AG08396 (cell line): ENCODE results near the gene OR5AC2.

Experiments
- DNase-seq: peaks from one replicate; pipeline ENCODE4 v3.0.0; 2012; ENCODE audit warnings: low spot score, mixed read lengths

The OR5AC2 gene, protein sequence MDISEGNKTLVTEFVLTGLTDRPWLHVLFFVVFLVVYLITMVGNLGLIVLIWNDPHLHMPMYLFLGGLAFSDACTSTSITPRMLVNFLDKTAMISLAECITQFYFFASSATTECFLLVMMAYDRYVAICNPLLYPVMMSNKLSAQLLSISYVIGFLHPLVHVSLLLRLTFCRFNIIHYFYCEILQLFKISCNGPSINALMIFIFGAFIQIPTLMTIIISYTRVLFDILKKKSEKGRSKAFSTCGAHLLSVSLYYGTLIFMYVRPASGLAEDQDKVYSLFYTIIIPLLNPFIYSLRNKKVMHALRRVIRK

DNA sequence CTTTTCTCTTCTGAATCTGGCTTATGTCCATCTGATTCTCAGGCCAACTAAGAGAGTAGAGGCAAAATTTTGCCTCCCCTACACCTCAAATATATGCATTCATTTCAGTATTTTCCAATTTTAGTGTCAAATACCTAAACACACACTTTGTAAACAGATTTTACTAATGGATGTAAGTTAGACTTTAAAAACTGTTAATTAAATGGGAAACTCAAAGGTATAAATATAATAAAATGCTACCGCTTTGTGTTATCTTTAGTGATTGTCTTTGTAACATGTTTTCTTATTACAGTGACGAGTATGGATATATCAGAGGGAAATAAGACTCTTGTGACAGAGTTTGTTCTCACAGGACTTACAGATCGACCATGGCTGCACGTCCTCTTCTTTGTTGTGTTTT, at the start of gene OR5AC2:
OR5AC2 (plus strand) TSS at position 301 of the 400 bp plus-strand sequence; CDS start at position 301, 0 bp downstream.
- no peak for DNase-seq

- no peak for DNase-seq
Observed at GRCh38 chr3:98038286-98038685, 48.7 kb upstream of the OR5AC2 start.

DNA sequence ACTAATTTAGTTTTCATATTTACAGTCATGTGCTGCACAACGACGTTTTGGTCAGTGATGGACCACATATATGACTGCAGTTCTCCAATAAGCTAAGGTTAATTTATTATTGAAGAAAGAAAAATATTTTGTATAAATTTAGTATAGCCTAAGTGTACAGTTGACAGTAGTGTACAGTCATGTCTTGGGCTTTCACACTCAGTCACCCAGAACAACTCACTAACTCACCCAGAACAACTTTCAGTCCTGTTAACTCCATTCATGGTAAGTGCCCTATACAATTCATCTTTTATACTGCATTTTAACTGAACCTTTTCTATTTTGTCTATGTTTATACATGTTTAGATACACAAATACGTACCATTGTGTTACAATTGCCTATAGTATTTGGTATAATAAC, 48.1 kb upstream of the OR5AC2 start:
- DNase-seq, result no peak

- peak; percentile 63 for DNase-seq
Observed at GRCh38 chr3:98039322-98040024, 47.5 kb upstream of the OR5AC2 start.

GRCh38 chr3:98041350-98041749, 45.6 kb upstream of the OR5AC2 start:
- DNase-seq, result no peak

GRCh38 chr3:98048586-98048985, 38.4 kb upstream of the OR5AC2 start:
- no peak for DNase-seq

GRCh38 chr3:98049271-98049670, 37.7 kb upstream of the OR5AC2 start:
- DNase-seq, result no peak

- DNase-seq, result no peak
Observed at GRCh38 chr3:98056035-98056434, 30.9 kb upstream of the OR5AC2 start.

- no peak for DNase-seq
Observed at GRCh38 chr3:98057631-98058030, 29.3 kb upstream of the OR5AC2 start.

DNA sequence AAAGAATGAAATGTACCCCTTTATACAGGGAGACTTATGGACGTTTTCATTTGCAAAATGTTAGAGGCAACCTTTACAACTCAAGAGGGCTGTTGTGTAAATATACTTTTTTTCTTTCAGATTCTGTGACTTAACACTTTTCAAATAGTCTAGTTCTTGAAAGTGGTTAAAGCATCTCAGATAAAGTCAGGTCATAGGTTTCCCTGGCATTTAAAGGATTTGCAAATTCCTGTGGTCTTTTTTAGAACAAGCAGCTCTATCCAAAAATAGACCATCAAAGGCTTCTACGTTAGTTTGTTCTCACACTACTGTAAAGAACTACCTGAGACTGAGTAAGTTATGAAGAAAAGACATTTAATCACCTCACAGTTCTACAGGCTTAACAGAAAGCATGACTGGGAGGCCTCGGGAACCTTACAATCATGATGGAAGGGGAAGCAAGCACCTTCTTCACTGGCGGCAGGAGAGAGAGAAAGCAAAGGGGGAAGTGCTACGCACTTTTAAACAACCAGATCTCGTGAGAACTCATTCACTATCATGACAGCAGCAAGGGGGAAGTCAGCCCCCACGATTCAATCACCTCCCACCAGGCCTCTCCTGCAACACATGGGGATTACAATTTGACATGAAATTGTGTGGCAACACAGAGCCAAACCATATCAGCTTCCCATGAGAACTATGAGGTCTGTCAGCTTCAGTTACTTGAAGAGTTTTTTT, 28.6 kb upstream of the OR5AC2 start:
- DNase-seq, result no peak

GRCh38 chr3:98068824-98069223, 18.1 kb upstream of the OR5AC2 start:
- no peak for DNase-seq

DNA sequence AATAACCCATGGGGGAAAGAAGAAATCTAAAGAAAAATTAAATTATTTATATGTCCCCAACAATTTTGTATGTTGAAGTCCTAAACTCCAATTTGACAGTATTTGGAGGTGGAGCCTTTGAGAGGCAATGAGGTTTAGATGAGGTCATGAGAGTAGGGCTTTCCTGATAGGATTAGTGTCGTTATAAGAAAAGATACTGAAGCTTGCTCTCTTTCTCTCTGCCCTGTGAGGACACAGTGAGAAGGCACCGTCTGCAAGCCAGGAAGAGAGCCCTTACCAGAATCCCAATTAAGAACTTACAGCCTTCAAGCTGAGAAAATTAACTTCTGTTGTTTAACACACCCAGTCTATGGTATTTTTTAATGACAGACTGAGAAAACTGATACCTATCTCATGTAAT, 16.1 kb upstream of the OR5AC2 start:
- DNase-seq, result no peak

DNA sequence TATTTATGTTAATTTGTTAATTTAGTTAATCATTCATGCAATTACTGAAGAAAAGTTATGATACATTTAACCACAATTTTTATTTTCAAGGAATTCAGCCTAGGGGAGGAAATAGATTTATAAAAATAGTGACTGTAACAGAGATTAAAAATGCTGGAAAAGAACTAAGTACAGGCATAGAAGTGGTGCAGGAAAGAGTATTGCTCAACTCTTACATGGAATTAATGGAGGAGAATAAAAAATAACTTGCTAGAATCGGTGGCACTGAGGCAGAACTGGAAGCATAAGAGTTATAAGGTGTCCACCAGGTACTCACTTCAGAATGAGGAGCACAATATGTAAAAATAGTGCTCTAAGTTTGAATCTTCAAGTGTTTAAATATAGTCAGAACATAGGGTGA, 13.5 kb upstream of the OR5AC2 start:
- no peak for DNase-seq

DNA sequence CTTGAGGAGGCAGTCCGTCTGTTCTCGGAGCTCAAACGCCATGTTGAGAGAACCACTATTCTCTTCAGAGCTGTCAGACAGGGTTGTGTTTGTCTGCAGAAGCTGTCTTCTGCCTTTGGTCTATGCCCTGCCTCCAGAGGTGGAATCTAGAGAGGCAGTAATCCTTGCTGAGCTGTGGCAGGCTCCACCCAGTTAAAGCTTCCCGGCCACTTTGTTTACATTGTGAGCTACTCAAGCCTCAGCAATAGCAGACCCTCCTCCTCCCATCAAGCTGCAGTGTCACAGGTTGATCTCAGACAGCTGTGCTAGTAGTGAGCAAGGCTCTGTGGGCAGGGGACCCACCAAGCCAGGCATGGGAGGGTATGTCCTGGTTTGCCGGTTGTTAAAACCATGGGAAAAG, 8.9 kb downstream of the OR5AC2 start:
- no peak for DNase-seq

DNA sequence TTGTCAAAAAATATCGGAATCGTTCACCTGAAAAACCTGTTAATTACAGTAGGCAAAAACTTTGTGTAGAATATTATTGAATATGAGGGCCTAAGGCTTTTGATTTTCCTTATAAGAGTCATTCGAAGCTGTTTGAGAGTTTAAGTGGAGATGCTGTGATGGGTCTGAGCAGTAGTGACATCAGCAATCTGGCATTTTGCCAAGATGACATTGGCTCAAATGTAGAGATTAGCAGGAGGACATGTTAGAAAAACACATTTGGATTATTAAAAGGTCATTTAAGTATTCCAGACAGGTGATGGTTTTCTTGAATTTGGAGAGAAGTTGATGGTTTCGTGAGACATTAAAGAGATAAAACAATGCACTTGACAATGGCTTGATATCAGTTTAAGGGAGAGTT, 12.9 kb downstream of the OR5AC2 start:
- no peak for DNase-seq

DNA sequence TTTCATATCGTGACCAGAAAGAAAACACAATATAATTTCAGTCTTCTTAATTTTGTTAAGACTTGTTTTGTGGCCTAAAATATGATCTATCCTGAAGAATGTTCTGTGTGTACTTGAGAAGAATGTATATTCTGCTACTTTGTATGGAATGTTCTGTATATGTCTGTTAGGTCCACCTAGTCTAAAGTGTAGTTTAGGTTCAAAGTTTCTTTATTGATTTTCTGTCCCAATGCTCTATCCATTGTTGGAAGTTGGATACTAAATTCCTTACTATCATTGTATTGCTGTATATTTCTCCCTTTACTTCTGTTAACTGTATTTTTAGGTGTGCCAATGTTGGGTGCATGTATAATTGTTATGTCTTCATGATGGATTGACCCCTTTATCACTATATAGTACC, 21.2 kb downstream of the OR5AC2 start:
- no peak for DNase-seq

DNA sequence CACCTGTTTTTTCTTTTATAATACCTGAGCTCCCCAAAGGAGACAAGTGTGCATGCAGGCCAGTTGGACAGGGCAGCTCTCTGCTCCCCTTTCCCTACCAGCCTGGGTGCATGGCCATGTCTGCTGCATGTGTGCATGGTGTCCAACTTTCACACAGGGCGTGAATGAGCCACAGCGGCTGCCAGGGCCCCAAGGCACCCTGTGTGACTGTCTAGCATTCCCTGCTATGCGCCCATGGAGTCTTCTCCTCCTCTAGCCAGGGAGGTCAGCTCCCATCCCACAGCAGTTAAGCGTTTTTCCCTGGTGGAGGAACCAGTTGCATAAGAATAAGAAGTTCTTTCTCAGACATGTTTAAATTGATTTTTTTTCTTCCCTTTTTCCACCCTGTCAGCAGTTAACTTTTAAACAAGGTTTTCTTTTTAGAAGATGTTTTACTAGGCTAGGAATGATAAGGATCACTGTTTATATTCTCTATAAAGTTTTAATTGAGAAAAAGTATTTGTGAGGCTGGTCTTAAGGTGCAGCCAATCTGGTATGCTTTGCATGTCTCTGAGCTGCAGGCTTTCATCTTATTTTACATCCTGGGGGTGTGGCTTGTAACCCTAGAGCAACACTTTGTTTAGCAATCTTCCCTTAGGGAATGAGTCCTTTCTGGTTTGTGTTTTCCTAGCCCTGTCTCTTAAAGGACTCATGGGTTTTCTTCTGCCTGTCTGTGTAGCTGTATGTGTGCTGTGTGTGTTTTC, 23.0 kb downstream of the OR5AC2 start:
- DNase-seq, result no peak

DNA sequence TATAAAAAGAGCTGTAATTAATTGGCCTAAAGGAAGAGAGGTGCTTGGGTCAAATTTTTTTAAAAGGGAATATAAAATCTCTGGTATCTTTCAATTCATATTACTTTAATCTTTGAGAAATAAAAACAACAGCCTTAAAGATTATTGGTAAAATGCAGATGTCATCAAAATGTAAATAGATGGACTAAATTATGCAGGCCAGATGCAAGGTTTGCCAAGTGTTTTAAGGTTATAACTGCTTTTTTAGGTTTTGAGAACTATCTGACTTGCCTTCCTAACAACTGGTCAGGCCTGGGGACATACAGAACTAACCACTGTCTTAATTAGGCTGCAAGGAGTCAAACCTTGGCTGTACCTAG, 23.6 kb downstream of the OR5AC2 start:
- no peak for DNase-seq

GRCh38 chr3:98114264-98114663, 27.3 kb downstream of the OR5AC2 start:
- no peak for DNase-seq

GRCh38 chr3:98115717-98116116, 28.7 kb downstream of the OR5AC2 start:
- no peak for DNase-seq

- no peak for DNase-seq
Observed at GRCh38 chr3:98130421-98130820, 43.4 kb downstream of the OR5AC2 start, which contains the start of gene OR5H1. OR5H1 (plus strand) TSS chr3:98130721; CDS start chr3:98132698, 1,977 bp downstream.

GRCh38 chr3:98136631-98137030, 49.7 kb downstream of the OR5AC2 start:
- no peak for DNase-seq
